Astrocyte (in vitro differentiated cells and primary cell): ENCODE measurements around the gene PRR5L. TPM values are rescaled to one million over a fixed set of nuclear protein-coding genes. Genes with fewer than 3 reads are reported as not detected.

ENCODE experiments used
- DNase-seq: peaks from one replicate; pipeline ENCODE4 v3.0.0-alpha.2; 2010; ENCODE audit warnings: low read depth
- FAIRE-seq: peaks from 2 replicates; lab custom pipeline; 2011; peaks lifted over from hg19 to GRCh38; lab: Jason Lieb, UNC
- H2AFZ ChIP-seq: 2 replicates; pipeline ENCODE4 v1.6.0; 2012; ENCODE audit warnings: low read depth, low read length, inconsistent platforms
- H3K27ac ChIP-seq: 2 replicates; pipeline ENCODE4 v1.5.1; 2011; ENCODE audit warnings: low read depth, low read length, inconsistent platforms
- H3K27me3 ChIP-seq: 2 replicates; pipeline ENCODE4 v1.6.0; 2011; ENCODE audit warnings: low read length, inconsistent platforms; ENCODE audit not compliant: insufficient read depth
- H3K36me3 ChIP-seq: 2 replicates; pipeline ENCODE4 v1.5.1; 2011; ENCODE audit warnings: low read length, inconsistent platforms; ENCODE audit not compliant: insufficient read depth
- H3K4me1 ChIP-seq: 2 replicates; pipeline ENCODE4 v1.5.1; 2011; ENCODE audit warnings: low read length, inconsistent platforms; ENCODE audit not compliant: insufficient read depth
- H3K4me2 ChIP-seq: 2 replicates; pipeline ENCODE4 v1.6.0; 2012; ENCODE audit warnings: low read length, inconsistent platforms
- H3K4me3 ChIP-seq: 2 replicates; pipeline ENCODE4 v1.5.1; 2011; ENCODE audit warnings: low read depth, mild to moderate bottlenecking, low read length, inconsistent platforms; ENCODE audit not compliant: insufficient read depth
- H3K79me2 ChIP-seq: 2 replicates; pipeline ENCODE4 v1.6.0; 2012; ENCODE audit warnings: mild to moderate bottlenecking, low read length, inconsistent platforms; ENCODE audit not compliant: insufficient read depth
- H3K9ac ChIP-seq: 2 replicates; pipeline ENCODE4 v1.6.0; 2012; ENCODE audit warnings: mild to moderate bottlenecking, low read length, inconsistent platforms
- H3K9me3 ChIP-seq: 2 replicates; pipeline ENCODE4 v1.5.1; 2012; ENCODE audit warnings: low read depth, mild to moderate bottlenecking, low read length, inconsistent platforms; ENCODE audit not compliant: insufficient read depth
- H4K20me1 ChIP-seq: 2 replicates; pipeline ENCODE4 v1.6.0; 2012; ENCODE audit warnings: low read length, inconsistent platforms; ENCODE audit not compliant: insufficient read depth
- H3K27ac Mint-ChIP-seq: one replicate; pipeline ENCODE4 v1.8.0; 2021; ENCODE audit warnings: mild to moderate bottlenecking, mixed read lengths; ENCODE audit not compliant: unreplicated experiment
- H3K27me3 Mint-ChIP-seq: one replicate; pipeline ENCODE4 v1.8.0; 2021; ENCODE audit warnings: low read depth, mixed read lengths; ENCODE audit not compliant: unreplicated experiment
- H3K36me3 Mint-ChIP-seq: one replicate; pipeline ENCODE4 v1.8.0; 2021; ENCODE audit warnings: low read depth, mixed read lengths; ENCODE audit not compliant: unreplicated experiment
- H3K4me1 Mint-ChIP-seq: one replicate; pipeline ENCODE4 v1.8.0; 2021; ENCODE audit warnings: low read depth, mixed read lengths; ENCODE audit not compliant: unreplicated experiment
- H3K4me3 Mint-ChIP-seq: one replicate; pipeline ENCODE4 v1.8.0; 2021; ENCODE audit warnings: mild to moderate bottlenecking, moderate library complexity, mixed read lengths; ENCODE audit not compliant: unreplicated experiment
- H3K9me3 Mint-ChIP-seq: one replicate; pipeline ENCODE4 v1.8.0; 2021; ENCODE audit warnings: mild to moderate bottlenecking, mixed read lengths; ENCODE audit not compliant: unreplicated experiment
- CTCF ChIP-seq: IDR thresholded peaks from 2 replicates; pipeline ENCODE4 v1.5.1; 2011; ENCODE audit warnings: low read depth, mild to moderate bottlenecking, inconsistent platforms, low read length, moderate library complexity; ENCODE audit not compliant: insufficient read depth
- EZH2 ChIP-seq: IDR thresholded peaks from 2 replicates; pipeline ENCODE4 v1.6.1; 2012; ENCODE audit warnings: mild to moderate bottlenecking, low read length, inconsistent platforms; ENCODE audit not compliant: insufficient read depth
- total RNA-seq: library from RNA; stranded (reverse); gene quantifications from 2 replicates; pipeline ENCODE4 v1.2.1, GENCODE V29; 2021

The PRR5L gene
- total RNA-seq, 1 donor from 2014 or later: 55.6 TPM

GRCh38 chr11:36345535-36346141 lies 49.5 kb downstream of the PRR5L start:
- peaks cover 10% of the 10 kb centered on the region for H3K27me3 Mint-ChIP-seq
- Histone ChIP-seq H2AFZ (no peak overlapping the region), H3K4me2 (no peak overlapping the region), H3K27me3 (no peaks in the 10 kb centered on the region), H4K20me1 (no peaks in the 10 kb centered on the region), H3K4me1 (no peaks in the 10 kb centered on the region), H3K9ac (no peak overlapping the region), H3K9me3 (no peaks in the 10 kb centered on the region), H3K36me3 (no peaks in the 10 kb centered on the region), H3K27ac (no peak overlapping the region), H3K4me3 (no peak overlapping the region), H3K79me2 (no peaks in the 10 kb centered on the region)
- no peaks in the 10 kb centered on the region for H3K36me3 Mint-ChIP-seq
- H3K4me3 Mint-ChIP-seq: no peak overlapping the region
- peaks cover 9% of the 10 kb centered on the region for H3K4me1 Mint-ChIP-seq
- no peak for FAIRE-seq
- H3K27ac Mint-ChIP-seq: no peak overlapping the region
- TF ChIP-seq CTCF: no peak
- TF ChIP-seq EZH2: no peak
- DNase-seq: no peak
- H3K9me3 Mint-ChIP-seq: no peaks in the 10 kb centered on the region

GRCh38 chr11:36346562-36347383 lies 50.7 kb downstream of the PRR5L start:
- TF ChIP-seq EZH2 (no peak), CTCF (no peak)

More at GRCh38 chr11:36346562-36347383, 50.7 kb downstream of the PRR5L start:
- DNase-seq (no peak), FAIRE-seq (no peak)
- Mint-ChIP-seq H3K4me3 (no peak overlapping the region), H3K4me1 (peaks cover 6% of the 10 kb centered on the region), H3K9me3 (no peaks in the 10 kb centered on the region), H3K27me3 (peaks cover 6% of the 10 kb centered on the region), H3K36me3 (no peaks in the 10 kb centered on the region), H3K27ac (no peak overlapping the region)
- Histone ChIP-seq H3K4me1 (no peaks in the 10 kb centered on the region), H3K27me3 (no peaks in the 10 kb centered on the region), H3K9ac (no peak overlapping the region), H3K4me3 (no peak overlapping the region), H3K9me3 (no peaks in the 10 kb centered on the region), H4K20me1 (no peaks in the 10 kb centered on the region), H2AFZ (no peak overlapping the region), H3K27ac (no peak overlapping the region), H3K79me2 (no peaks in the 10 kb centered on the region), H3K4me2 (no peak overlapping the region), H3K36me3 (no peaks in the 10 kb centered on the region)
